ENCODE results near the gene CDRT4. TPM values are rescaled to one million over a fixed set of nuclear protein-coding genes. Genes with fewer than 3 reads are reported as not detected.
A peak's percentile ranks its signal among the peaks of the same experiment; 100 is the strongest.

The CDRT4 gene
- total RNA-seq, 3 donors from 2014 or later = 3.8 to 17.4 (median 7.0) TPM

GRCh38 chr17:15398291-15398690 lies 69.1 kb downstream of the CDRT4 start:
- TF ChIP-seq CTCF (IDR thresholded peaks at IDR 0.05) (no peak), POLR2A (IDR thresholded peaks at IDR 0.05) (no peak), POLR2AphosphoS5 (IDR thresholded peaks at IDR 0.05) (no peak)
- Histone ChIP-seq H3K27ac (peak overlapping the region; percentile 52 to 77), H3K36me3 (no peaks in the 10 kb centered on the region), H3K27me3 (no peaks in the 10 kb centered on the region), H3K9me3 (no peaks in the 10 kb centered on the region), H3K4me3 (no peak overlapping the region), H3K4me1 (peaks cover 0 to 6% of the 10 kb centered on the region in 2 donors)
- no peak for DNase-seq (ENCODE audit: low spot score in 2 of 2)
- intact Hi-C loops (cut with DNase I; ENCODE audit: low total_unique reads) = no loop called here

GRCh38 chr17:15397620-15398019 lies 69.8 kb downstream of the CDRT4 start:
- Histone ChIP-seq H3K4me3 (no peak overlapping the region), H3K4me1 (peaks cover 0 to 6% of the 10 kb centered on the region in 2 donors), H3K27ac (no peak overlapping the region), H3K9me3 (no peaks in the 10 kb centered on the region), H3K36me3 (no peaks in the 10 kb centered on the region), H3K27me3 (no peaks in the 10 kb centered on the region)
- intact Hi-C loops (cut with DNase I; ENCODE audit: low total_unique reads) = no loop called here
- TF ChIP-seq CTCF (IDR thresholded peaks at IDR 0.05) = no peak
- TF ChIP-seq POLR2A (IDR thresholded peaks at IDR 0.05) = no peak
- no peak for TF ChIP-seq POLR2AphosphoS5 (IDR thresholded peaks at IDR 0.05)
- DNase-seq (ENCODE audit: low spot score in 2 of 2) = no peak

GRCh38 chr17:15395091-15395490 lies 72.3 kb downstream of the CDRT4 start:
- no peaks in the 10 kb centered on the region for H3K36me3 ChIP-seq
- intact Hi-C loops (cut with DNase I; ENCODE audit: low total_unique reads) = no loop called here
- H3K4me3 ChIP-seq = no peak overlapping the region
- H3K27me3 ChIP-seq = no peaks in the 10 kb centered on the region
- H3K4me1 ChIP-seq = peaks cover 0 to 6% of the 10 kb centered on the region in 2 donors
- H3K9me3 ChIP-seq = no peaks in the 10 kb centered on the region
- TF ChIP-seq POLR2A (IDR thresholded peaks at IDR 0.05) (no peak), CTCF (IDR thresholded peaks at IDR 0.05) (no peak), POLR2AphosphoS5 (IDR thresholded peaks at IDR 0.05) (no peak)
- DNase-seq (ENCODE audit: low spot score in 2 of 2) = no peak
- no peak overlapping the region for H3K27ac ChIP-seq

GRCh38 chr17:15393414-15393813 lies 74.0 kb downstream of the CDRT4 start:
- Histone ChIP-seq H3K27ac (no peak overlapping the region), H3K4me1 (no peaks in the 10 kb centered on the region), H3K9me3 (no peaks in the 10 kb centered on the region), H3K4me3 (no peak overlapping the region), H3K36me3 (no peaks in the 10 kb centered on the region), H3K27me3 (no peaks in the 10 kb centered on the region)
- intact Hi-C loops (cut with DNase I; ENCODE audit: low total_unique reads) = no loop called here
- TF ChIP-seq POLR2AphosphoS5 (IDR thresholded peaks at IDR 0.05) (no peak), CTCF (IDR thresholded peaks at IDR 0.05) (no peak), POLR2A (IDR thresholded peaks at IDR 0.05) (no peak)
- DNase-seq (ENCODE audit: low spot score in 2 of 2) = no peak

GRCh38 chr17:15392326-15392741 lies 75.1 kb downstream of the CDRT4 start:
- Histone ChIP-seq H3K9me3 (no peaks in the 10 kb centered on the region), H3K27ac (no peak overlapping the region), H3K36me3 (no peaks in the 10 kb centered on the region), H3K4me1 (no peaks in the 10 kb centered on the region), H3K27me3 (no peaks in the 10 kb centered on the region), H3K4me3 (no peak overlapping the region)
- DNase-seq (ENCODE audit: low spot score in 2 of 2) = no peak
- intact Hi-C loops (cut with DNase I; ENCODE audit: low total_unique reads) = no loop called here
- TF ChIP-seq POLR2AphosphoS5 (IDR thresholded peaks at IDR 0.05) (no peak), POLR2A (IDR thresholded peaks at IDR 0.05) (no peak), CTCF (IDR thresholded peaks at IDR 0.05) (no peak)
